Smooth muscle cell (in vitro differentiated cells): Measurements from ENCODE around the gene MFAP3L. TPM values are rescaled to one million over a fixed set of nuclear protein-coding genes. Genes with fewer than 3 reads are reported as not detected.
"Not testable (repeated sequence)": the region's sequence is repeated elsewhere in the genome, so short reads cannot be mapped to it uniquely, and the experiment has no call there.

Source experiments
- DNase-seq: peaks from one replicate; lab custom pipeline; 2025; ENCODE audit not compliant: unreplicated experiment; lab: John Stamatoyannopoulos, UW
- H2AFZ ChIP-seq: fragments of 200-600 bp; sonication (generic); 2 replicates; pipeline ENCODE4 v1.6.0; 2016; ENCODE audit warnings: antibody characterized with exemption, low read depth, mild to moderate bottlenecking
- H3F3A ChIP-seq: fragments of 200-600 bp; sonication (generic); 2 replicates; pipeline ENCODE4 v1.6.0; 2017; ENCODE audit warnings: antibody characterized with exemption, low read depth
- H3K27ac ChIP-seq: fragments of 200-600 bp; sonication (generic); 2 replicates; pipeline ENCODE4 v1.5.1; 2016; ENCODE audit warnings: low read depth, mild to moderate bottlenecking
- H3K27me3 ChIP-seq: fragments of 200-600 bp; sonication (generic); 2 replicates; pipeline ENCODE4 v1.6.1; 2016; ENCODE audit warnings: low read depth, mild to moderate bottlenecking
- H3K36me3 ChIP-seq: fragments of 200-600 bp; sonication (generic); 2 replicates; pipeline ENCODE4 v1.5.1; 2016; ENCODE audit warnings: low read depth
- H3K4me1 ChIP-seq: fragments of 200-600 bp; sonication (generic); 2 replicates; pipeline ENCODE4 v1.5.1; 2016; ENCODE audit warnings: low read depth
- H3K4me2 ChIP-seq: fragments of 200-600 bp; sonication (generic); 2 replicates; pipeline ENCODE4 v1.6.0; 2016; ENCODE audit warnings: mild to moderate bottlenecking
- H3K4me3 ChIP-seq: fragments of 200-600 bp; sonication (generic); 2 replicates; pipeline ENCODE4 v1.5.1; 2016; ENCODE audit warnings: mild to moderate bottlenecking
- H3K79me2 ChIP-seq: fragments of 200-600 bp; sonication (generic); 2 replicates; pipeline ENCODE4 v1.6.0; 2016; ENCODE audit warnings: low read depth, mild to moderate bottlenecking
- H3K9ac ChIP-seq: fragments of 200-600 bp; sonication (generic); 2 replicates; pipeline ENCODE4 v1.6.0; 2016; ENCODE audit warnings: low read depth
- H3K9me3 ChIP-seq: fragments of 200-600 bp; sonication (generic); replicated peaks from 2 replicates; pipeline ENCODE4 v1.5.1; 2016; ENCODE audit warnings: low read depth
- H4K20me1 ChIP-seq: fragments of 200-600 bp; sonication (generic); 2 replicates; pipeline ENCODE4 v1.6.0; 2016; ENCODE audit warnings: low read depth
- WGBS: methylation state at CpG from one replicate; pipeline ENCODE4 v1.1.7; 2016; ENCODE audit warnings: low lambda C conversion rate; 5-methylcytosine and 5-hydroxymethylcytosine counted together
- polyA plus RNA-seq: library from polyadenylated mRNA; unstranded; fragments of >200 nt; fragmentation: Nextera tagmentation; extraction: Ambion mirVana; gene quantifications from 2 replicates; pipeline ENCODE4 v1.2.1, GENCODE V29; 2016
- total RNA-seq: library from RNA; depleted of rRNA; stranded (reverse); fragments of >200 nt; gene quantifications from 2 replicates; pipeline ENCODE4 v1.2.3, GENCODE V29; 2014
- TF ChIP-seq, protein P1 (sequence below): fragments of 200-600 bp; sonication (generic); IDR thresholded peaks from 2 replicates; pipeline ENCODE4 v1.5.1; 2017; ENCODE audit warnings: borderline replicate concordance, mild to moderate bottlenecking, antibody characterized with exemption; ENCODE audit not compliant: insufficient read depth, poor library complexity, severe bottlenecking

The MFAP3L gene
- total and polyA plus RNA-seq, 2 experiments from 2014 or later = 2.0 to 27.4 TPM

DNA sequence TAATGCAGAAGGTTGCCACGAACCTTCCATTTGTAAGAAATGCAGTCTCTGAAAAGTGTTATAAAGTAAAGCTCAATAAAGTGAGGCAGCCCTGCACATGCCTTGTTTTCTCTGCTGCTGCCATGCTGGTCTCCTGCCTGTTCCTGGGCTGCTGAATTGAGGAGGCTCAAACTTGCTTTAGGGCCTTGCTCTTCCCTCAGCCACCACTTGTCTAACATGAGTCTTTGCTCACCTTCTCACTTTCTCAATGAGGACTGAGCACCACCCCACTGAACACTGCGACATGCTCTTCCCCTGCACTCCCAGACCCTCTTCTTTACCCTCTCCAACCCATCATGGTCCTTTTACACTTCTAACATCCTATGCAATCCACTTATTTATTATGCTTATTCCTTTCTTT is 25.2 kb upstream of the MFAP3L start:
- Histone ChIP-seq H3K27me3 (no peaks in the 10 kb centered on the region), H4K20me1 (no peaks in the 10 kb centered on the region), H3K9me3 (no peaks in the 10 kb centered on the region), H3K79me2 (no peaks in the 10 kb centered on the region), H3F3A (no peaks in the 10 kb centered on the region), H3K4me1 (no peaks in the 10 kb centered on the region), H3K4me2 (no peak overlapping the region), H3K36me3 (no peaks in the 10 kb centered on the region), H3K27ac (no peak overlapping the region), H2AFZ (no peak overlapping the region), H3K4me3 (no peak overlapping the region), H3K9ac (no peak overlapping the region)
- TF ChIP-seq, protein P1, sequence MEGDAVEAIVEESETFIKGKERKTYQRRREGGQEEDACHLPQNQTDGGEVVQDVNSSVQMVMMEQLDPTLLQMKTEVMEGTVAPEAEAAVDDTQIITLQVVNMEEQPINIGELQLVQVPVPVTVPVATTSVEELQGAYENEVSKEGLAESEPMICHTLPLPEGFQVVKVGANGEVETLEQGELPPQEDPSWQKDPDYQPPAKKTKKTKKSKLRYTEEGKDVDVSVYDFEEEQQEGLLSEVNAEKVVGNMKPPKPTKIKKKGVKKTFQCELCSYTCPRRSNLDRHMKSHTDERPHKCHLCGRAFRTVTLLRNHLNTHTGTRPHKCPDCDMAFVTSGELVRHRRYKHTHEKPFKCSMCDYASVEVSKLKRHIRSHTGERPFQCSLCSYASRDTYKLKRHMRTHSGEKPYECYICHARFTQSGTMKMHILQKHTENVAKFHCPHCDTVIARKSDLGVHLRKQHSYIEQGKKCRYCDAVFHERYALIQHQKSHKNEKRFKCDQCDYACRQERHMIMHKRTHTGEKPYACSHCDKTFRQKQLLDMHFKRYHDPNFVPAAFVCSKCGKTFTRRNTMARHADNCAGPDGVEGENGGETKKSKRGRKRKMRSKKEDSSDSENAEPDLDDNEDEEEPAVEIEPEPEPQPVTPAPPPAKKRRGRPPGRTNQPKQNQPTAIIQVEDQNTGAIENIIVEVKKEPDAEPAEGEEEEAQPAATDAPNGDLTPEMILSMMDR = no peak
- 94% methylated on average over 2 of the region's 2 CpGs for WGBS
- no peak for DNase-seq

DNA sequence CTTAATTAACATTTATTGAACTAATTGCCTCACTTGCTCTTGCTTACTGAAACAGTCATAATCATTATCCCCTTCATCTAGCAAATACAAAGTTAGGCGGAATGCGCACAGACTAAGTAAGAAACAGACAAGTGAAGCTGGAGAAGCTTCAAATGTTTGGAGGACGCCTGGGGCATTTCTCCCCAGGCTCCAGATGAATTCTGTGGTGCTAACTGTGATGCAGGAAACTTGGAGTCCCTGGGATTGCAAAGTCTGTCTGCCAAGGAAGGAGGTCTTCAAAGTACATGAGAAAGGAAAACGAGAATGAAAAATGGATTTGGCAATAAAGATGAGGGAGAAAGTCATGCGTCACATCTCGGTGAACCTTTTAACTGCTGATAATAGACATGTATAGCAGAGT is 23.6 kb upstream of the MFAP3L start:
- TF ChIP-seq, protein P1 = no peak

DNA sequence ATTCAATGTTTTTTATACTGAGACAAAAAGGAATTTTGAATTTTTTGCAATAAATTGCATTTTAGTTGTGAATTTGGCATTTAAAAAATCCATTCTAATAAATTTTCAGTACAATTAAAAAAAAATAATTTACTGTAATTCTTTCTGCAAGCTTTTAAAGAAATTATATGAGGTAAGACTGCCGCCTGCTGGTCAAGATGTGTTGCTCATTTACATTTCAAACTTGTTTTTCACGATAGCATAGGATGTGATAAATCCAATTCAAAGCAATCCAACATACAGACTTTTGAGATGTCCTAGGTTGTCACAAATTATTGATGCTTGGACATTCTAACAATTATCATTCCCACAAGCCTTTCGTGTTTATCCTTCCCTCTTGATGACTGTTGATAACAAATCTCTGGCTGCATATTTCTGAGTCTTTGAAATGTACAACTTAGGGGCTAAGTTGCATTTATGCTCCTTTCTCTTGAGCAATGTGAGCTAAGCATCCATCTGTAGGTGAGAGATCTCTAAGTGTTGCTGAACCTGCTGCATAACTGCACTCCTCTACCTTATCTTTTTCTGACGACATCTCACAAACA is 21.7 kb upstream of the MFAP3L start:
- H3K9me3 ChIP-seq = no peaks in the 10 kb centered on the region
- no peak overlapping the region for H3K4me3 ChIP-seq
- H2AFZ ChIP-seq = no peak overlapping the region
- DNase-seq = no peak
- H3K79me2 ChIP-seq = no peaks in the 10 kb centered on the region
- H3K4me2 ChIP-seq = no peak overlapping the region
- no peak overlapping the region for H3K27ac ChIP-seq
- no peak overlapping the region for H3K9ac ChIP-seq
- H4K20me1 ChIP-seq = no peaks in the 10 kb centered on the region
- no peaks in the 10 kb centered on the region for H3F3A ChIP-seq
- no peaks in the 10 kb centered on the region for H3K4me1 ChIP-seq
- TF ChIP-seq, protein P1 = peak; percentile 81
- H3K27me3 ChIP-seq = no peaks in the 10 kb centered on the region
- WGBS = 28% methylated on average over 4 of the region's 4 CpGs
- H3K36me3 ChIP-seq = no peaks in the 10 kb centered on the region

More for the DNA sequence above, 23.6 kb upstream of the MFAP3L start:
- Histone ChIP-seq H3K4me2 (no peak overlapping the region), H3K9me3 (no peaks in the 10 kb centered on the region), H4K20me1 (no peaks in the 10 kb centered on the region), H3K36me3 (no peaks in the 10 kb centered on the region), H3K79me2 (no peaks in the 10 kb centered on the region), H2AFZ (no peak overlapping the region), H3F3A (no peaks in the 10 kb centered on the region), H3K4me1 (no peaks in the 10 kb centered on the region), H3K27ac (no peak overlapping the region), H3K27me3 (no peaks in the 10 kb centered on the region), H3K9ac (no peak overlapping the region), H3K4me3 (no peak overlapping the region)
- DNase-seq = no peak
- 83% methylated on average over 6 of the region's 6 CpGs for WGBS

DNA sequence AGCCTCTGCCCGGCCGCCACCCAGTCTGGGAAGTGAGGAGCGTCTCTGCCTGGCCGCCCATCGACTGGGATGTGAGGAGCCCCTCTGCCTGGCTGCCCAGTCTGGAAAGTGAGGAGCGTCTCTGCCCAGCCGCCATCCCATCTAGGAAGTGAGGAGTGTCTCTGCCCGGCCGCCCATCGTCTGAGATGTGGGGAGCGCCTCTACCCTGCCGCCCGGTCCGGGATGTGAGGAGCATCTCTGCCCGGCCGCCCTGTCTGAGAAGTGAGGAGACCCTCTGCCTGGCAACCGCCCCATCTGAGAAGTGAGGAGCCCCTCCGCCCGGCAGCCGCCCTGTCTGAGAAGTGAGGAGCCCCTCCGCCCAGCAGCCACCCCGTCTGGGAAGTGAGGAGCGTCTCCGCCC is 20.0 kb upstream of the MFAP3L start:
- not testable (repeated sequence) for H3F3A ChIP-seq, H3K27me3 ChIP-seq, H3K4me1 ChIP-seq, H3K36me3 ChIP-seq, H3K4me2 ChIP-seq, H4K20me1 ChIP-seq, H3K9ac ChIP-seq, H3K27ac ChIP-seq, H3K9me3 ChIP-seq, DNase-seq, H2AFZ ChIP-seq, H3K79me2 ChIP-seq, H3K4me3 ChIP-seq
- WGBS = 99% methylated on average over 20 of the region's 24 CpGs
